H1 (cell line): ENCODE measurements around the gene GPC3. TPM values are rescaled to one million over a fixed set of nuclear protein-coding genes. Genes with fewer than 3 reads are reported as not detected.

Experiments
- CTCF ChIA-PET: fragments of 300-600 bp; sonication (Branson Sonifier 250); formaldehyde crosslinking; loops from one replicate; lab custom pipeline; 2021; ENCODE audit not compliant: partially characterized antibody; lab: Charles Lee
- POLR2A ChIA-PET: fragments of 300-600 bp; sonication (Branson Sonifier 250); formaldehyde crosslinking; loops from one replicate; lab custom pipeline; 2021; ENCODE audit warnings: inconsistent platforms; ENCODE audit not compliant: partially characterized antibody; lab: Charles Lee
- DNase-seq, 2 experiments: peaks; one replicate each; pipeline versions ENCODE4 v3.0.0 to v3.0.0-alpha.2; 2010 to 2022; ENCODE audit warnings: low spot score in 2 of 2, low read depth in 1 of 2, mixed read lengths in 1 of 2
- FAIRE-seq: peaks from 2 replicates; lab custom pipeline; 2011; peaks lifted over from hg19 to GRCh38; lab: Jason Lieb, UNC
- H2AFZ ChIP-seq: 2 replicates; pipeline ENCODE4 v1.8.1; 2012; ENCODE audit warnings: low read length, inconsistent platforms
- H2AK5ac ChIP-seq: 2 replicates; pipeline ENCODE4 v1.6.1; 2013; ENCODE audit warnings: low read depth, low read length
- H2BK120ac ChIP-seq: replicated peaks from 2 replicates; pipeline ENCODE3; 2013; ENCODE audit warnings: low read depth, low read length, inconsistent platforms
- H2BK12ac ChIP-seq: 2 replicates; pipeline ENCODE4 v1.6.1; 2013; ENCODE audit warnings: low read depth, low read length
- H2BK15ac ChIP-seq: 2 replicates; pipeline ENCODE4 v1.6.1; 2013; ENCODE audit warnings: low read length
- H2BK20ac ChIP-seq: 2 replicates; pipeline ENCODE4 v1.6.1; 2013; ENCODE audit warnings: low read length
- H2BK5ac ChIP-seq: 2 replicates; pipeline ENCODE4 v1.6.1; 2013; ENCODE audit warnings: low read depth, low read length
- H3K14ac ChIP-seq: 2 replicates; pipeline ENCODE4 v1.6.1; 2013; ENCODE audit warnings: inconsistent platforms; ENCODE audit not compliant: insufficient read length
- H3K18ac ChIP-seq: 2 replicates; pipeline ENCODE4 v1.6.1; 2013; ENCODE audit warnings: low read length; ENCODE audit errors: extremely low read depth
- H3K23ac ChIP-seq: 2 replicates; pipeline ENCODE4 v1.6.1; 2013; ENCODE audit warnings: inconsistent platforms; ENCODE audit not compliant: insufficient read length
- H3K23me2 ChIP-seq: 2 replicates; pipeline ENCODE4 v1.6.1; 2013; ENCODE audit warnings: low read depth, low read length
- H3K27ac ChIP-seq: 2 replicates; pipeline ENCODE4 v1.6.1; 2011; ENCODE audit warnings: low read depth, low read length, inconsistent platforms
- H3K27me3 ChIP-seq, 4 experiments: replicated peaks in 1 of 4; 1 replicate in 1 of 4; 2 replicates in 3 of 4; pipeline versions ENCODE4 v1.6.1 to v1.8.1; 2011 to 2013; ENCODE audit warnings: low read length in 3 of 4, mild to moderate bottlenecking in 3 of 4, inconsistent platforms in 2 of 4, mixed read lengths in 2 of 4, moderate library complexity in 1 of 4; ENCODE audit not compliant: control insufficient read depth in 3 of 4, insufficient read depth in 3 of 4; ENCODE audit errors: extremely low read depth in 1 of 4
- H3K36me3 ChIP-seq, 4 experiments: 2 replicates each; pipeline versions ENCODE4 v1.6.1 to v1.8.1; 2011 to 2013; ENCODE audit warnings: mild to moderate bottlenecking in 4 of 4, low read length in 3 of 4, moderate library complexity in 2 of 4, control low read depth in 1 of 4, inconsistent platforms in 1 of 4; ENCODE audit not compliant: insufficient read depth in 4 of 4, control insufficient read depth in 2 of 4
- H3K4ac ChIP-seq: replicated peaks from 2 replicates; pipeline ENCODE3; 2013; ENCODE audit warnings: low read length, low read depth, mixed read lengths, inconsistent platforms; ENCODE audit not compliant: insufficient read length
- H3K4me1 ChIP-seq, 4 experiments: replicated peaks in 1 of 4; 1 replicate in 1 of 4; 2 replicates in 3 of 4; pipeline versions ENCODE4 v1.6.1 to v1.8.1; 2011 to 2013; ENCODE audit warnings: low read length in 3 of 4, inconsistent platforms in 2 of 4, mixed read lengths in 1 of 4; ENCODE audit not compliant: insufficient read depth in 4 of 4, control insufficient read depth in 3 of 4
- H3K4me2 ChIP-seq, 2 experiments: 2 replicates each; pipeline versions ENCODE4 v1.6.1 to v1.8.1; 2011 to 2013; ENCODE audit warnings: low read depth in 2 of 2, low read length in 2 of 2, control low read depth in 1 of 2, inconsistent platforms in 1 of 2, mild to moderate bottlenecking in 1 of 2; ENCODE audit not compliant: insufficient read depth in 1 of 2
- H3K4me3 ChIP-seq, 4 experiments: fragments of 200-600, 300-600 bp in 1 of 4; sonication (generic), shearing (Covaris generic), sonication (Bioruptor Twin) in 1 of 4; 2 replicates each; pipeline versions ENCODE4 v1.5.1 to v1.8.1; 2011 to 2016; ENCODE audit warnings: low read length in 4 of 4, low read depth in 3 of 4, control low read depth in 2 of 4, inconsistent platforms in 2 of 4, mild to moderate bottlenecking in 2 of 4, mixed read lengths in 1 of 4, moderate library complexity in 1 of 4; ENCODE audit not compliant: insufficient read depth in 2 of 4; ENCODE audit errors: extremely low read depth in 1 of 4
- H3K56ac ChIP-seq: replicated peaks from 2 replicates; pipeline ENCODE3; 2013; ENCODE audit warnings: low read depth, mild to moderate bottlenecking, mixed read lengths, low read length, inconsistent platforms; ENCODE audit not compliant: insufficient read length
- H3K79me1 ChIP-seq: 2 replicates; pipeline ENCODE4 v1.6.1; 2013; ENCODE audit warnings: low read depth, low read length, control low read depth
- H3K79me2 ChIP-seq, 2 experiments: 2 replicates each; pipeline versions ENCODE4 v1.6.1 to v1.8.1; 2012 to 2013; ENCODE audit warnings: low read length in 2 of 2, mild to moderate bottlenecking in 2 of 2, inconsistent platforms in 1 of 2; ENCODE audit not compliant: insufficient read depth in 2 of 2, control insufficient read depth in 1 of 2
- H3K9ac ChIP-seq, 4 experiments: replicated peaks in 1 of 4; 1 replicate in 1 of 4; 2 replicates in 3 of 4; pipeline versions ENCODE4 v1.6.1 to v1.8.1; 2011 to 2013; ENCODE audit warnings: low read depth in 3 of 4, low read length in 3 of 4, control low read depth in 2 of 4, mild to moderate bottlenecking in 2 of 4, moderate library complexity in 2 of 4, inconsistent platforms in 1 of 4; ENCODE audit errors: extremely low read depth in 1 of 4
- H3K9me3 ChIP-seq, 2 experiments: 2 replicates each; pipeline versions ENCODE4 v1.6.1 to v1.8.1; 2012 to 2013; ENCODE audit warnings: mild to moderate bottlenecking in 2 of 2, moderate library complexity in 2 of 2, control low read depth in 1 of 2, inconsistent platforms in 1 of 2, low read depth in 1 of 2, low read length in 1 of 2, mixed read lengths in 1 of 2; ENCODE audit not compliant: insufficient read depth in 2 of 2
- H4K20me1 ChIP-seq, 2 experiments: replicated peaks in 1 of 2; 2 replicates each; pipeline versions ENCODE3 to v1.8.1; 2011 to 2013; ENCODE audit warnings: inconsistent platforms in 2 of 2, low read length in 2 of 2, mild to moderate bottlenecking in 1 of 2; ENCODE audit not compliant: insufficient read depth in 2 of 2, control insufficient read depth in 1 of 2
- H4K5ac ChIP-seq: 2 replicates; pipeline ENCODE4 v1.6.1; 2013; ENCODE audit warnings: low read length, low read depth, mixed read lengths, inconsistent platforms; ENCODE audit not compliant: insufficient read length
- H4K8ac ChIP-seq: 2 replicates; pipeline ENCODE4 v1.8.0; 2013; ENCODE audit warnings: mild to moderate bottlenecking, moderate library complexity, low read length, inconsistent platforms; ENCODE audit not compliant: insufficient read depth; ENCODE audit errors: extremely low read depth
- H4K91ac ChIP-seq: replicated peaks from 2 replicates; pipeline ENCODE3; 2013; ENCODE audit warnings: low read length, mixed read lengths, inconsistent platforms; ENCODE audit not compliant: insufficient read length
- EP300 ChIP-seq, 2 experiments: IDR thresholded peaks; 1 replicate in 1 of 2; 2 replicates in 1 of 2; pipeline ENCODE4 v1.6.1; 2011 to 2012; ENCODE audit warnings: low read depth in 2 of 2, low read length in 2 of 2, mild to moderate bottlenecking in 2 of 2, borderline replicate concordance in 1 of 2, inconsistent platforms in 1 of 2, moderate library complexity in 1 of 2
- TAF7 ChIP-seq: optimal IDR thresholded peaks from 2 replicates; pipeline ENCODE3; 2011; ENCODE audit warnings: low read depth, mild to moderate bottlenecking, inconsistent platforms, low read length, moderate library complexity, borderline replicate concordance
- WGBS, 2 experiments: shearing (Covaris generic) in 1 of 2; methylation state at CpG; one replicate each; pipeline versions ENCODE4 v1.1.6 to v1.1.7; 2013 to 2015; ENCODE audit warnings: low lambda C conversion rate in 2 of 2, mixed read lengths in 2 of 2, inconsistent platforms in 1 of 2, low coverage in 1 of 2, missing lambda C conversion rate in 1 of 2; ENCODE audit not compliant: insufficient replicate concordance in 2 of 2, insufficient coverage in 1 of 2, insufficient read length in 1 of 2; ENCODE audit errors: extremely low coverage in 1 of 2, missing lambda C conversion rate in 1 of 2; 5-methylcytosine and 5-hydroxymethylcytosine counted together
- polyA plus RNA-seq, 7 experiments: library from polyadenylated mRNA; depleted of rRNA in 3 of 7; stranded (reverse) in 5 of 7; unstranded in 2 of 7; fragments of >200 nt in 5 of 7; fragments of 200-250 nt in 2 of 7; gene quantifications; 1 replicate in 5 of 7; 2 replicates in 1 of 7; 4 replicates in 1 of 7; pipeline versions ENCODE4 v1.2.1 to v1.2.3, GENCODE V29; 2011 to 2013; ENCODE audit warnings: missing spikeins in 2 of 7, mixed read lengths in 2 of 7
- total RNA-seq: library from RNA; stranded (reverse); fragmentation: NEBNext Ultra II Directional; extraction: Animal tissue kit (Norgen Biotek cat#: 25700); gene quantifications from 2 replicates; pipeline ENCODE4 v1.2.1, GENCODE V29; 2021
- TF ChIP-seq, protein P1 (sequence below), 3 experiments: IDR thresholded peaks; 1 replicate in 2 of 3; 2 replicates in 1 of 3; pipeline versions ENCODE4 v1.5.1 to v1.6.1; 2011; ENCODE audit warnings: low read length in 3 of 3, mild to moderate bottlenecking in 3 of 3, inconsistent platforms in 2 of 3, low read depth in 1 of 3, moderate library complexity in 1 of 3; ENCODE audit not compliant: insufficient read depth in 1 of 3; ENCODE audit errors: control extremely low read depth in 1 of 3

The GPC3 gene
- total and polyA plus RNA-seq, 2 of the 8 experiments (the other 6 are each of a cell fraction or from before 2014, with no cell fraction given), result 64.8 to 71.9 TPM

DNA sequence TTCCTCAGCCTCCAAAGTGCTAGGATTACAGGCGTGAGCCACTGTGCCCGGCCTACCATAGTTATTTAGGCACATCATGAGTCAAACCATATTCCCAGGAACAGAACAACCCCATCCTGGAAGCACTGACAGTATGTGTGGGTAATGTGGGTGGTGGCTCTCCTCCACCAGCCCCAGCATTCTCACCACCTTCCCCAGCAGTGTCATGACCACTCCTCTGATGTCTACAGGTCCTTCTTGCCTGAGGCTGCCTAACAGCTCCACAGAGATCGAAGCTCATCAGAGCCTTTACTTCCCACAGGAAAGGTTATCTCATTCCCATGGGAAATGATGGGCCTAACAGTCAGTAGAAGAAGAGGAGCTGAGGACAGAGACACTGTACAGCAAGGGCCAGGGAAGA lies 440.6 kb downstream of the GPC3 start:
- Histone ChIP-seq H2AFZ (no peak overlapping the region), H3K23ac (no peak overlapping the region), H3K18ac (no peak overlapping the region), H2AK5ac (no peak overlapping the region), H4K8ac (no peak overlapping the region), H3K14ac (no peak overlapping the region), H4K91ac (no peak overlapping the region), H3K4me1 (no peaks in the 10 kb centered on the region), H2BK15ac (no peak overlapping the region), H3K4ac (no peak overlapping the region), H4K20me1 (no peaks in the 10 kb centered on the region), H4K5ac (no peak overlapping the region), H3K4me3 (no peak overlapping the region), H2BK120ac (no peak overlapping the region), H2BK20ac (no peak overlapping the region), H2BK12ac (no peak overlapping the region), H3K9me3 (peaks cover 0 to 5% of the 10 kb centered on the region in 2 experiments; a peak in 1 of 4 replicates), H3K4me2 (no peak overlapping the region), H3K36me3 (peaks cover 0 to 2% (median 0%) of the 10 kb centered on the region in 4 experiments; a peak in 1 of 8 replicates), H3K27ac (no peak overlapping the region), H3K79me2 (no peaks in the 10 kb centered on the region), H3K79me1 (no peaks in the 10 kb centered on the region), H3K23me2 (no peaks in the 10 kb centered on the region), H3K27me3 (no peaks in the 10 kb centered on the region), H3K56ac (no peak overlapping the region), H3K9ac (no peak overlapping the region), H2BK5ac (no peak overlapping the region)
- TF ChIP-seq EP300 (IDR thresholded peaks at IDR 0.05; ENCODE audit: borderline replicate concordance in 1 of 2, low read depth in 2 of 2, low read length in 2 of 2) (no peak), TAF7 (no peak)
- TF ChIP-seq, protein P1, sequence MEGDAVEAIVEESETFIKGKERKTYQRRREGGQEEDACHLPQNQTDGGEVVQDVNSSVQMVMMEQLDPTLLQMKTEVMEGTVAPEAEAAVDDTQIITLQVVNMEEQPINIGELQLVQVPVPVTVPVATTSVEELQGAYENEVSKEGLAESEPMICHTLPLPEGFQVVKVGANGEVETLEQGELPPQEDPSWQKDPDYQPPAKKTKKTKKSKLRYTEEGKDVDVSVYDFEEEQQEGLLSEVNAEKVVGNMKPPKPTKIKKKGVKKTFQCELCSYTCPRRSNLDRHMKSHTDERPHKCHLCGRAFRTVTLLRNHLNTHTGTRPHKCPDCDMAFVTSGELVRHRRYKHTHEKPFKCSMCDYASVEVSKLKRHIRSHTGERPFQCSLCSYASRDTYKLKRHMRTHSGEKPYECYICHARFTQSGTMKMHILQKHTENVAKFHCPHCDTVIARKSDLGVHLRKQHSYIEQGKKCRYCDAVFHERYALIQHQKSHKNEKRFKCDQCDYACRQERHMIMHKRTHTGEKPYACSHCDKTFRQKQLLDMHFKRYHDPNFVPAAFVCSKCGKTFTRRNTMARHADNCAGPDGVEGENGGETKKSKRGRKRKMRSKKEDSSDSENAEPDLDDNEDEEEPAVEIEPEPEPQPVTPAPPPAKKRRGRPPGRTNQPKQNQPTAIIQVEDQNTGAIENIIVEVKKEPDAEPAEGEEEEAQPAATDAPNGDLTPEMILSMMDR (IDR thresholded peaks at IDR 0.05; ENCODE audit: control extremely low read depth in 1 of 3, insufficient read depth in 1 of 3, low read depth in 1 of 3, low read length in 3 of 3), result no peak
- ChIA-PET CTCF (no interaction called here), POLR2A (no interaction called here)
- 88% methylated on average over 1 of the region's 3 CpGs; no CpG with 5 or more reads in 1 of the 2 experiments for WGBS, 2 experiments
- no peak for FAIRE-seq
- DNase-seq, result no peak
